Prostate gland (tissue), 1 donor: ENCODE measurements around the gene ZNF526.

Experiments
- POLR2A ChIP-seq: fragments of 450-650 bp; IDR thresholded peaks from one replicate; pipeline ENCODE4 v1.6.1; 2016; ENCODE audit warnings: antibody characterized with exemption, mild to moderate bottlenecking
- POLR2AphosphoS5 ChIP-seq: sonication (generic); formaldehyde crosslinking; IDR thresholded peaks from one replicate; pipeline ENCODE4 v1.6.1; 2017; ENCODE audit warnings: antibody characterized with exemption

- TF ChIP-seq POLR2A (no peak), POLR2AphosphoS5 (no peak)
These were observed 26.4 kb upstream of the ZNF526 start for GRCh38 chr19:42193706-42194105.
